Measurements from ENCODE around the gene TNC.

DNA sequence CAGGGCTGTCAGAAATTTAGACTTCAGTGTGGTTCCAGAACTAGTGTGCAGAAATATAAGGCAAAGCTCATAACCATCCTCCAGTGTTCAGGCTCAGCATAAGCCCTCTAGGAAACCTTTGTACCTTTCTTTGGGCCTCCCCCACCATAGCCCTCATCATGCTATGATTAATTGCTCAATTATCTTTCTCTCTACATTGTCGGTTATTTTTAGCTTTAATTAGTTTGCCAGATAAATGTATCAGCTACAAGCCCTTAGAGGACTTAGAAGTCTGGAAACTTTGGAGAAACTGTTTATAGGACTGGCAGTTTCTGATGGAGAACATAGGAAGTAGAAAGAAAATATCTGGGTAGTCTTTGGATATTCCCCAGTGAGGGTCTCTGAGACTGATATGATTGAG, 43.5 kb upstream of the TNC start:
- TF ChIP-seq POLR2A (IDR thresholded peaks at IDR 0.05; ENCODE audit: extremely low read depth, insufficient read length) (no peak), CTCF (IDR thresholded peaks at IDR 0.05; ENCODE audit: low read depth, low read length) (no peak), MYC (IDR thresholded peaks at IDR 0.05; ENCODE audit: low read depth, low read length) (no peak)
